OCI-LY3 (cell line): ENCODE data around the gene UBXN10.

ENCODE experiments used
- CTCF ChIP-seq: fragments of 200-600, 300-600 bp; sonication (generic); IDR thresholded peaks from 2 replicates; pipeline ENCODE4 v1.5.1; 2014; ENCODE audit warnings: antibody characterized with exemption, low read length, low read depth
- EZH2phosphoT487 ChIP-seq: fragments of 200-600 bp; shearing (Covaris generic); IDR thresholded peaks from 2 replicates; pipeline ENCODE4 v1.6.1; 2018; ENCODE audit warnings: antibody characterized with exemption, mixed run types, low read depth

GRCh38 chr1:20136249-20136648 lies 49.6 kb upstream of the UBXN10 start:
- TF ChIP-seq CTCF, result no peak
- TF ChIP-seq EZH2phosphoT487, result no peak
